ENCODE measurements around the gene CRAT.

Gene CRAT

GRCh38 chr9:129058965-129059795 lies 51.4 kb downstream of the CRAT start:
- no peak for DNase-seq

GRCh38 chr9:129054163-129054851 lies 56.3 kb downstream of the CRAT start:
- DNase-seq: no peak

- DNase-seq: no peak
Measured at GRCh38 chr9:129053020-129053419, 57.6 kb downstream of the CRAT start.

- no peak for DNase-seq
Measured at GRCh38 chr9:129052592-129052991, 58.0 kb downstream of the CRAT start.
